OCI-LY1 (cell line): Measurements from ENCODE around the gene GRIK3.

ENCODE experiments used
- CTCF ChIP-seq: fragments of 200-600 bp; sonication (generic), shearing (Covaris generic); IDR thresholded peaks from 2 replicates; pipeline ENCODE4 v1.5.1; 2017; ENCODE audit warnings: mild to moderate bottlenecking, antibody characterized with exemption, low read length, moderate library complexity, mixed read lengths
- EZH2 ChIP-seq: fragments of 200-600 bp; sonication (generic), shearing (Covaris generic); IDR thresholded peaks from 2 replicates; pipeline ENCODE4 v1.8.0; 2017; ENCODE audit warnings: borderline replicate concordance, mixed run types, mild to moderate bottlenecking, antibody characterized with exemption, low read length, moderate library complexity, mixed read lengths

GRCh38 chr1:36781098-36781497, 253.2 kb downstream of the GRIK3 start:
- TF ChIP-seq CTCF (no peak), EZH2 (no peak)
